AG09319 (cell line): Measurements from ENCODE around the gene MLN.

ENCODE experiments used
- DNase-seq: peaks from one replicate; pipeline ENCODE4 v3.0.0-alpha.2; 2010; ENCODE audit warnings: low read depth; ENCODE audit errors: extremely low read depth
- CTCF ChIP-seq: IDR thresholded peaks from 2 replicates; pipeline ENCODE4 v1.5.1; 2011; ENCODE audit warnings: low read depth, mild to moderate bottlenecking, inconsistent platforms, low read length, moderate library complexity

The MLN gene

GRCh38 chr6:33847867-33848266 lies 44.1 kb upstream of the MLN start:
- no peak for DNase-seq
- no peak for TF ChIP-seq CTCF

GRCh38 chr6:33847078-33847477 lies 43.3 kb upstream of the MLN start:
- DNase-seq: no peak
- TF ChIP-seq CTCF: no peak

- TF ChIP-seq CTCF: no peak
- no peak for DNase-seq
These were observed 42.4 kb upstream of the MLN start for GRCh38 chr6:33846226-33846625.

- TF ChIP-seq CTCF: no peak
- no peak for DNase-seq
These were observed 41.4 kb upstream of the MLN start for GRCh38 chr6:33845031-33845745.

GRCh38 chr6:33843131-33844121 lies 39.6 kb upstream of the MLN start:
- no peak for TF ChIP-seq CTCF
- DNase-seq: no peak

- no peak for DNase-seq
- no peak for TF ChIP-seq CTCF
These were observed 38.1 kb upstream of the MLN start for GRCh38 chr6:33841868-33842267.

- no peak for DNase-seq
- no peak for TF ChIP-seq CTCF
These were observed 37.3 kb upstream of the MLN start for GRCh38 chr6:33841070-33841469.
